ENCODE data around the gene TSPO2.

GRCh38 chr6:41033776-41034175 lies 8.5 kb upstream of the TSPO2 start:
- TF ChIP-seq CTCF (IDR thresholded peaks at IDR 0.05) = no peak
- TF ChIP-seq POLR2A (IDR thresholded peaks at IDR 0.05) = no peak

Data from tibial nerve (tissue), 3 donors.